BE2C (cell line): ENCODE data around the gene SF3A1.
"Not testable (repeated sequence)": the region's sequence is repeated elsewhere in the genome, so short reads cannot be mapped to it uniquely, and the experiment has no call there.

Experiments
- DNase-seq: peaks from one replicate; pipeline ENCODE4 v3.0.0-alpha.2; 2020
- H3K27me3 ChIP-seq: fragments of 250-450 bp; sonication (Bioruptor Pico); 2 replicates; pipeline ENCODE4 v1.5.1; 2020; ENCODE audit warnings: mild to moderate bottlenecking
- H3K36me3 ChIP-seq: fragments of 250-450 bp; sonication (Bioruptor Pico); 2 replicates; pipeline ENCODE4 v1.5.1; 2020; ENCODE audit warnings: mild to moderate bottlenecking
- H3K4me1 ChIP-seq: fragments of 250-450 bp; sonication (Bioruptor Pico); 2 replicates; pipeline ENCODE4 v1.5.1; 2020
- H3K4me3 ChIP-seq: 2 replicates; pipeline ENCODE4 v1.5.1; 2011; ENCODE audit warnings: low read depth, low read length
- H3K9me3 ChIP-seq: fragments of 250-450 bp; sonication (Bioruptor Pico); 2 replicates; pipeline ENCODE4 v1.5.1; 2020
- CTCF ChIP-seq: IDR thresholded peaks from 2 replicates; pipeline ENCODE4 v1.5.1; 2012; ENCODE audit warnings: mild to moderate bottlenecking, low read depth, low read length

SF3A1 gene

GRCh38 chr22:30347255-30347892 is 9.3 kb downstream of the SF3A1 start:
- TF ChIP-seq CTCF: no peak
- Histone ChIP-seq H3K27me3 (no peaks in the 10 kb centered on the region), H3K36me3 (peaks cover 77% of the 10 kb centered on the region), H3K4me1 (no peaks in the 10 kb centered on the region), H3K4me3 (no peak overlapping the region), H3K9me3 (no peaks in the 10 kb centered on the region)
- DNase-seq: no peak

GRCh38 chr22:30344447-30345200 is 12.1 kb downstream of the SF3A1 start:
- Histone ChIP-seq H3K9me3 (no peaks in the 10 kb centered on the region), H3K4me1 (no peaks in the 10 kb centered on the region), H3K4me3 (no peak overlapping the region), H3K36me3 (peaks cover 82% of the 10 kb centered on the region), H3K27me3 (no peaks in the 10 kb centered on the region)
- DNase-seq: no peak
- TF ChIP-seq CTCF: no peak

DNA sequence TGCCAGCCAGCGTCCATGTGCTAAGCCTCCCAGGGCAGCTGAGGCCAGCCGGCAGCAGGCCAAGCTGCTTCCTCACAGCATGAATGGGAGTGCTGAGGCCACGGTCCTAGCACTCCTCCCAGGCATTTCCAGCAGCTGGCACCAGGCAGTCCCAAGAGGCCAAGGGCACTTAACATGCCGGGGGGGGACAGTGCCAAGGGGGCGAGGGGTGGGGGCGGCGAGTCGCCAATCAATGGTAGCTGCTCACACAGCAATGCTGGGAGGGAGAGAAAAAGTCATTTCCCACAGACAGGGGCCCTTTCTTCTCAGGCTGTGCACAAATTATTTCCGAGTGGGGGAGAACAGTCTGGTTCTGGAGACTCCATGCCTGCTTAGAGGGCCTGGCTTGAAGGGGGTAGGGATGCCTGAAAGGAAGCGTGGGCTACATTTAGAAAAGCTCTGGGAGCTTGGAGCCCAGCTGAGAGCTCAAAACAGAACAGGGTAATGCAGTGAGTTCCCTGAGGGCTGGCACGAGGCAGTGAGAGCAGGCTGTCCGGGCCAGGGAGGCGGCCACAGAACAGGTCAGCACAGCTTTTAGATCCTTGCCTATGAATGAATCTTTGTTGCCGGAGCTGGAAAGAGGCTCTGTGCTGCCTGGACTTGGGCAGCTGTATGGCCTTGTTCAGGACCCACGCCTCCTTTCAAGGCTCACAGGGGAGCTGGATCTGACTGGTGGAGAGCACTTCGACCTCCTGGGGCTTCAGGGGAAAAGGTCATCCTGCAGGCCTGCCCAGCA is 15.6 kb downstream of the SF3A1 start:
- no peak overlapping the region for H3K4me3 ChIP-seq
- no peaks in the 10 kb centered on the region for H3K9me3 ChIP-seq
- H3K36me3 ChIP-seq: peaks cover 97% of the 10 kb centered on the region
- no peak for DNase-seq
- no peak for TF ChIP-seq CTCF
- H3K4me1 ChIP-seq: no peaks in the 10 kb centered on the region
- no peaks in the 10 kb centered on the region for H3K27me3 ChIP-seq

DNA sequence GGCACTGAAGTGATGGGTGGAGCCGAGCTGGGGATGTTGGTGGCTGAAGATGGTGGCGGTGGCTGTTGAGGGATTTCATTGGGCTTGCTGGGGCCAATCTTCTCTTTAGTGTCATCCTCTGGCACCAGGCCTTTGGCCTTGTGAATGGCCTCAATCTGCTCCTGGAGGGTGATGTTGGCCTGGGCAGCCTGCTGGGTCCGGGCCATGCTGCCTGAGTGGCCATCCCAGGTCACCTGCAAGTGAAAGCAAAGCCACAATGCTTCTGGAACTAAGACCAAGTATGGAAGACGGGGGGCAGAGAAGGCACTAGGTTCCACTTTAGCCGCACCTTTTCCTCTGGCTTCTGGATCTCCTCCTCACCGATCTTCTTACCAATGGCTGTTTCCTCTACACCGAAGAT is 17.9 kb downstream of the SF3A1 start:
- Histone ChIP-seq H3K4me3 (no peak overlapping the region), H3K27me3 (no peaks in the 10 kb centered on the region), H3K9me3 (no peaks in the 10 kb centered on the region), H3K4me1 (no peaks in the 10 kb centered on the region), H3K36me3 (peaks cover 97% of the 10 kb centered on the region)
- no peak for DNase-seq
- no peak for TF ChIP-seq CTCF

DNA sequence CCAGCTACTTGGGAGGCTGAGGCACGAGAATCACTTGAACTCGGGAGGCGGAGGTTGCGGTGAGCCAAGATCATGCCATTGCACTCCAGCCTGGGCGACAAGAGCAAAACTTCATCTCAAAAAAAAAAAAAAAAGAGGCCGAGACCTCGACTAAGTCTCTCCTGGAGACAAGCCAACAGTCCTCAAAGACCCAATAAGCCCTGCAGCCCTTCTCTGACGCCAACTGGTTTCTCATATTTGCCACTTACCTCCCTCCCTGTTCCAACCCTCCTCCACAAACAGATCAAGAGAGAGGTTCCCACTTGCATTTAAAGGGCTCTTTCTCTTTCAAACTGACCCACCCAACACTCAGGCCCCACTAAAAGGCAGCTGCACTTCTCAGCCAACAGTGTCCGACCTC is 18.4 kb downstream of the SF3A1 start:
- peaks cover 97% of the 10 kb centered on the region for H3K36me3 ChIP-seq
- H3K27me3 ChIP-seq, H3K9me3 ChIP-seq, H3K4me1 ChIP-seq, DNase-seq, H3K4me3 ChIP-seq: not testable (repeated sequence)

- DNase-seq: no peak
- no peak for TF ChIP-seq CTCF
- Histone ChIP-seq H3K27me3 (no peaks in the 10 kb centered on the region), H3K36me3 (peaks cover 97% of the 10 kb centered on the region), H3K9me3 (no peaks in the 10 kb centered on the region), H3K4me3 (no peak overlapping the region), H3K4me1 (no peaks in the 10 kb centered on the region)
Observed at GRCh38 chr22:30337461-30337778, 19.3 kb downstream of the SF3A1 start.
